BJ (cell line): Measurements from ENCODE around the gene OR2L3. TPM values are rescaled to one million over a fixed set of nuclear protein-coding genes. Genes with fewer than 3 reads are reported as not detected.
"Not testable (repeated sequence)": the region's sequence is repeated elsewhere in the genome, so short reads cannot be mapped to it uniquely, and the experiment has no call there.

ENCODE experiments used
- CTCF ChIA-PET: fragments of 350-600 bp; formaldehyde crosslinking; extraction: SDS; loops from one replicate; lab custom pipeline; 2021; ENCODE audit warnings: antibody characterized with exemption, inconsistent platforms; lab: Yijun Ruan, JAX
- POLR2A ChIA-PET: fragments of 300-600 bp; sonication (Branson Sonifier 250); formaldehyde crosslinking; extraction: SDS; loops from one replicate; lab custom pipeline; 2021; ENCODE audit warnings: antibody characterized with exemption; lab: Charles Lee
- DNase-seq: peaks from one replicate; pipeline ENCODE4 v3.0.0-alpha.2; 2011; ENCODE audit warnings: low read depth
- H3K27me3 ChIP-seq: 2 replicates; pipeline ENCODE4 v1.6.0; 2011; ENCODE audit warnings: low read length; ENCODE audit not compliant: control insufficient read depth, insufficient read depth
- H3K36me3 ChIP-seq: 2 replicates; pipeline ENCODE4 v1.5.1; 2011; ENCODE audit warnings: low read length; ENCODE audit not compliant: control insufficient read depth, insufficient read depth
- H3K4me3 ChIP-seq: 2 replicates; pipeline ENCODE4 v1.5.1; 2011; ENCODE audit warnings: low read depth, mild to moderate bottlenecking, control low read depth, low read length
- CTCF ChIP-seq: IDR thresholded peaks from 2 replicates; pipeline ENCODE4 v1.5.1; 2011; ENCODE audit warnings: low read depth, mild to moderate bottlenecking, control low read depth, inconsistent platforms, low read length, moderate library complexity; ENCODE audit not compliant: insufficient read depth
- polyA plus RNA-seq: library from polyadenylated mRNA; depleted of rRNA; stranded (reverse); fragments of >200 nt; gene quantifications from 2 replicates; pipeline ENCODE4 v1.2.3, GENCODE V29; 2011

The OR2L3 gene
- polyA plus RNA-seq, 1 experiment: not detected

DNA sequence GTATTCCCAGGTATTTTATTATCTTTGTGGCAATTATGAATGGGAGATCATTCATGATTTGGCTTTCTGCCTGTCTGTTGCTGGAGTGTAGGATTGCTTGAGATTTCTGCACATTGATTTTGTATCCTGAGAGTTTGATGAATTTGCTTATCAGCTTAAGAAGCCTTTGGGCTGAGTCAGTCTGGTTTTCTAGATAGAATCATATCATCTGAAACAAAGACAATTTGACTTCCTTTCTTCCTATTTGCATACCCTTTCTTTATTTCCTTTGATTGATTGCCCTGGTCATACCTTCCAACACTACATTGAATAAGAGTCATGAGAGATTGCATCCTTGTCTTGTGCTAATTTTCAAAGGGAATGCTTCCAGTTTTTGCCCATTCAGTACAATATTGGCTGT lies 8.0 kb downstream of the OR2L3 start:
- TF ChIP-seq CTCF: no peak
- ChIA-PET CTCF (no interaction called here), POLR2A (no interaction called here)
- H3K36me3 ChIP-seq: no peaks in the 10 kb centered on the region
- no peak for DNase-seq
- H3K27me3 ChIP-seq: no peaks in the 10 kb centered on the region
- H3K4me3 ChIP-seq: no peak overlapping the region

- CTCF ChIA-PET: no interaction called here
- DNase-seq: no peak
- no peak for TF ChIP-seq CTCF
- POLR2A ChIA-PET: no interaction called here
- H3K36me3 ChIP-seq: no peaks in the 10 kb centered on the region
- H3K4me3 ChIP-seq: no peak overlapping the region
- no peaks in the 10 kb centered on the region for H3K27me3 ChIP-seq
Measured at GRCh38 chr1:248055261-248055660, 8.6 kb downstream of the OR2L3 start.

DNA sequence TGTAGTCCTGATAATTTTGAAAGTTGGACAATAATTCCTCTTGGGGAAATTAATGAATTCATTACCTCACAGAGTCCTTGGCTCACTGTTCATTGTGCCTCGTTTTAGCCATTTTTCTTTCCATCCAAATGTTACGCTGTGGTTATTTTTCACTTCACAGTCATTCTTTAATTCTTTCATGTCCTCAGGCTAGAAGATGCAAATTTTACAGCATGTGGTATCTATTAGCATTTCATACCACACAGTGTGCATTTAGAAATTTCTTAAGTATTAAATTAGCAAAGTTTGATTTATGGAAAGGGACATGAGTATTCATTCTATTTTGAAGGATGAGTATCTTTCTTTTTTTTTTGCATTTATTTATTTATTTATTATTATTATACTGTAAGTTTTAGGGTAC lies 18.4 kb downstream of the OR2L3 start:
- Histone ChIP-seq H3K36me3 (no peaks in the 10 kb centered on the region), H3K27me3 (no peaks in the 10 kb centered on the region), H3K4me3 (no peak overlapping the region)
- CTCF ChIA-PET: no interaction called here
- TF ChIP-seq CTCF: no peak
- no peak for DNase-seq
- POLR2A ChIA-PET: no interaction called here

DNA sequence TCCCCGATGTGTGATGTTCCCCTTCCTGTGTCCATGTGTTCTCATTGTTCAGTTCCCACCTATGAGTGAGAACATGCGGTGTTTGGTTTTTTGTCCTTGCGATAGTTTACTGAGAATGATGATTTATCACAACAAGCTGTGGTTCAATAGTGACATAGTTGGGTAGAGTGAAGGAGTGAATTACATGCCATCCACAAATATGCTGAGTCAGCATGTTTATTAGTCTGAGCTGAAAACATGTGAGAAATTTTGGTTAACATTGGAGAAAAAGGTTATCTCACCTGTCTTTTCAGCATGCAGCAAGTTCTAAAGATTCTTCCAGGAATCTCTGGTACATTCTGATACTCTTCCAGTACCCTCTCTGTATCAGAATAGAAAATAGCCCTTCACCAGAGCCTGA lies 19.0 kb downstream of the OR2L3 start:
- POLR2A ChIA-PET: no interaction called here
- H3K36me3 ChIP-seq: no peaks in the 10 kb centered on the region
- no peak overlapping the region for H3K4me3 ChIP-seq
- TF ChIP-seq CTCF: no peak
- CTCF ChIA-PET: no interaction called here
- DNase-seq: no peak
- H3K27me3 ChIP-seq: no peaks in the 10 kb centered on the region

GRCh38 chr1:248083864-248084263 lies 37.2 kb downstream of the OR2L3 start:
- H3K36me3 ChIP-seq, H3K27me3 ChIP-seq, DNase-seq, CTCF ChIA-PET, H3K4me3 ChIP-seq, POLR2A ChIA-PET: not testable (repeated sequence)

- DNase-seq: no peak
- POLR2A ChIA-PET: no interaction called here
- CTCF ChIA-PET: no interaction called here
- Histone ChIP-seq H3K27me3 (no peaks in the 10 kb centered on the region), H3K36me3 (no peaks in the 10 kb centered on the region), H3K4me3 (no peak within 1 kb of the TSS)
- no peak for TF ChIP-seq CTCF
Measured at GRCh38 chr1:248094884-248095283, 48.2 kb downstream of the OR2L3 start, which contains the start of gene OR2L13. Gene OR2L13 (plus strand): TSS chr1:248095184. CDS start chr1:248099376, 4,192 bp downstream.
